IPS-15b (cell line): ENCODE measurements around the gene ZNF438.

ENCODE experiments used
- H3K27me3 ChIP-seq: one replicate; pipeline ENCODE4 v1.6.1; 2013; ENCODE audit warnings: low read length; ENCODE audit not compliant: control insufficient read depth, insufficient read depth
- H3K36me3 ChIP-seq: one replicate; pipeline ENCODE4 v1.6.1; 2013; ENCODE audit warnings: low read length; ENCODE audit not compliant: control insufficient read depth, insufficient read depth
- H3K4me1 ChIP-seq: one replicate; pipeline ENCODE4 v1.6.1; 2013; ENCODE audit warnings: mild to moderate bottlenecking, low read length; ENCODE audit not compliant: control insufficient read depth, insufficient read depth
- H3K4me3 ChIP-seq: one replicate; pipeline ENCODE4 v1.5.1; 2013; ENCODE audit warnings: low read depth, low read length
- H3K9ac ChIP-seq: one replicate; pipeline ENCODE4 v1.6.1; 2013; ENCODE audit warnings: low read depth, mild to moderate bottlenecking, low read length
- H3K9me3 ChIP-seq: one replicate; pipeline ENCODE4 v1.6.1; 2013; ENCODE audit warnings: mild to moderate bottlenecking, low read length; ENCODE audit not compliant: control insufficient read depth, insufficient read depth

ZNF438 gene

GRCh38 chr10:30883751-30884150, 147.9 kb downstream of the ZNF438 start:
- Histone ChIP-seq H3K9me3 (no peaks in the 10 kb centered on the region), H3K4me3 (no peak overlapping the region), H3K36me3 (no peaks in the 10 kb centered on the region), H3K4me1 (peaks cover 2% of the 10 kb centered on the region), H3K27me3 (no peaks in the 10 kb centered on the region), H3K9ac (no peak overlapping the region)

- Histone ChIP-seq H3K4me1 (peaks cover 2% of the 10 kb centered on the region), H3K9me3 (no peaks in the 10 kb centered on the region), H3K4me3 (no peak overlapping the region), H3K27me3 (no peaks in the 10 kb centered on the region), H3K36me3 (no peaks in the 10 kb centered on the region), H3K9ac (no peak overlapping the region)
These were observed 148.5 kb downstream of the ZNF438 start for GRCh38 chr10:30883116-30883515.

- H3K27me3 ChIP-seq: no peaks in the 10 kb centered on the region
- H3K9ac ChIP-seq: no peak overlapping the region
- H3K36me3 ChIP-seq: no peaks in the 10 kb centered on the region
- H3K4me3 ChIP-seq: no peak overlapping the region
- peaks cover 2% of the 10 kb centered on the region for H3K4me1 ChIP-seq
- no peaks in the 10 kb centered on the region for H3K9me3 ChIP-seq
These were observed 149.4 kb downstream of the ZNF438 start for GRCh38 chr10:30882281-30882680.

- H3K9me3 ChIP-seq: no peaks in the 10 kb centered on the region
- H3K27me3 ChIP-seq: no peaks in the 10 kb centered on the region
- no peaks in the 10 kb centered on the region for H3K4me1 ChIP-seq
- H3K36me3 ChIP-seq: no peaks in the 10 kb centered on the region
- H3K4me3 ChIP-seq: no peak overlapping the region
- H3K9ac ChIP-seq: no peak overlapping the region
These were observed 152.7 kb downstream of the ZNF438 start for GRCh38 chr10:30878920-30879319.

- no peaks in the 10 kb centered on the region for H3K36me3 ChIP-seq
- no peaks in the 10 kb centered on the region for H3K27me3 ChIP-seq
- H3K4me1 ChIP-seq: no peaks in the 10 kb centered on the region
- H3K9ac ChIP-seq: no peak overlapping the region
- H3K4me3 ChIP-seq: no peak overlapping the region
- H3K9me3 ChIP-seq: no peaks in the 10 kb centered on the region
These were observed 154.6 kb downstream of the ZNF438 start for GRCh38 chr10:30877111-30877510.

- Histone ChIP-seq H3K27me3 (no peaks in the 10 kb centered on the region), H3K4me1 (peaks cover 7% of the 10 kb centered on the region), H3K9me3 (no peaks in the 10 kb centered on the region), H3K36me3 (no peaks in the 10 kb centered on the region), H3K4me3 (no peak overlapping the region), H3K9ac (no peak overlapping the region)
These were observed 158.3 kb downstream of the ZNF438 start for GRCh38 chr10:30873411-30873810.

GRCh38 chr10:30870896-30871295, 160.8 kb downstream of the ZNF438 start:
- Histone ChIP-seq H3K9me3 (no peaks in the 10 kb centered on the region), H3K27me3 (no peaks in the 10 kb centered on the region), H3K9ac (no peak overlapping the region), H3K4me3 (no peak overlapping the region), H3K36me3 (no peaks in the 10 kb centered on the region), H3K4me1 (peaks cover 7% of the 10 kb centered on the region)

- no peaks in the 10 kb centered on the region for H3K36me3 ChIP-seq
- H3K4me1 ChIP-seq: peaks cover 7% of the 10 kb centered on the region
- H3K9me3 ChIP-seq: no peaks in the 10 kb centered on the region
- H3K27me3 ChIP-seq: no peaks in the 10 kb centered on the region
- no peak overlapping the region for H3K4me3 ChIP-seq
- no peak overlapping the region for H3K9ac ChIP-seq
These were observed 162.1 kb downstream of the ZNF438 start for GRCh38 chr10:30869566-30869965.

GRCh38 chr10:30868611-30869010, 163.1 kb downstream of the ZNF438 start:
- Histone ChIP-seq H3K9me3 (no peaks in the 10 kb centered on the region), H3K9ac (no peak overlapping the region), H3K27me3 (no peaks in the 10 kb centered on the region), H3K4me3 (no peak overlapping the region), H3K4me1 (peaks cover 7% of the 10 kb centered on the region), H3K36me3 (no peaks in the 10 kb centered on the region)

- Histone ChIP-seq H3K27me3 (no peaks in the 10 kb centered on the region), H3K36me3 (no peaks in the 10 kb centered on the region), H3K9me3 (no peaks in the 10 kb centered on the region), H3K4me1 (peaks cover 7% of the 10 kb centered on the region), H3K9ac (no peak overlapping the region), H3K4me3 (no peak overlapping the region)
These were observed 164.8 kb downstream of the ZNF438 start for GRCh38 chr10:30866896-30867295.

GRCh38 chr10:30865141-30865926, 166.3 kb downstream of the ZNF438 start:
- Histone ChIP-seq H3K9me3 (no peaks in the 10 kb centered on the region), H3K36me3 (no peaks in the 10 kb centered on the region), H3K4me1 (peaks cover 4% of the 10 kb centered on the region), H3K27me3 (no peaks in the 10 kb centered on the region), H3K9ac (no peak overlapping the region), H3K4me3 (no peak overlapping the region)

- no peaks in the 10 kb centered on the region for H3K36me3 ChIP-seq
- no peaks in the 10 kb centered on the region for H3K4me1 ChIP-seq
- H3K4me3 ChIP-seq: no peak overlapping the region
- H3K9ac ChIP-seq: no peak overlapping the region
- no peaks in the 10 kb centered on the region for H3K27me3 ChIP-seq
- no peaks in the 10 kb centered on the region for H3K9me3 ChIP-seq
These were observed 168.0 kb downstream of the ZNF438 start for GRCh38 chr10:30863516-30864210.
